HepG2 (cell line): Measurements from ENCODE around the gene HYAL2. TPM values are rescaled to one million over a fixed set of nuclear protein-coding genes. Genes with fewer than 3 reads are reported as not detected.

Experiments used
- FIP1L1 ChIP-seq: fragments of 200-400 bp; formaldehyde crosslinking; IDR thresholded peaks from 2 replicates; pipeline ENCODE4 v1.6.1; 2018; ENCODE audit warnings: low read depth, mild to moderate bottlenecking, low read length, moderate library complexity, borderline replicate concordance; ENCODE audit not compliant: insufficient read depth
- MEF2D ChIP-seq: sonication (generic); formaldehyde crosslinking; IDR thresholded peaks from 2 replicates; pipeline ENCODE4 v1.5.1; 2020; ENCODE audit warnings: mild to moderate bottlenecking, missing genetic modification reagents
- RXRA ChIP-seq: sonication (generic); formaldehyde crosslinking; IDR thresholded peaks from 2 replicates; pipeline ENCODE4 v1.5.1; 2020; ENCODE audit warnings: missing genetic modification reagents
- TOPORS ChIP-seq: sonication (generic); formaldehyde crosslinking; IDR thresholded peaks from 2 replicates; pipeline ENCODE4 v1.8.0; 2023; ENCODE audit warnings: mild to moderate bottlenecking, missing genetic modification reagents
- ZBTB8A ChIP-seq: sonication (generic); formaldehyde crosslinking; IDR thresholded peaks from 2 replicates; pipeline ENCODE4 v1.4.0; 2020; ENCODE audit warnings: mild to moderate bottlenecking, low read depth, missing genetic modification reagents, borderline replicate concordance
- ZNF274 ChIP-seq: sonication (generic); formaldehyde crosslinking; IDR thresholded peaks from 2 replicates; pipeline ENCODE4 v1.5.1; 2020; ENCODE audit warnings: mild to moderate bottlenecking, missing genetic modification reagents
- ZNF468 ChIP-seq: sonication (generic); formaldehyde crosslinking; IDR thresholded peaks from 2 replicates; pipeline ENCODE4 v1.8.0; 2022; ENCODE audit warnings: mild to moderate bottlenecking, moderate library complexity, missing genetic modification reagents
- ZNF747 ChIP-seq: sonication (generic); formaldehyde crosslinking; IDR thresholded peaks from 2 replicates; pipeline ENCODE4 v1.8.1; 2023; ENCODE audit warnings: missing genetic modification reagents, mild to moderate bottlenecking, borderline replicate concordance
- polyA plus RNA-seq, 8 experiments: library from polyadenylated mRNA; depleted of rRNA in 3 of 8; stranded (reverse) in 7 of 8; unstranded in 1 of 8; fragments of >200 nt; fragmentation: Illumina TruSeq in 4 of 8; extraction: Trizol in 4 of 8; gene quantifications; 2 replicates each; pipeline versions ENCODE4 v1.2.1 to v1.2.3, GENCODE V29; 2011 to 2016; ENCODE audit warnings: low read depth in 4 of 8, missing spikeins in 1 of 8, mixed read lengths in 1 of 8; ENCODE audit not compliant: insufficient read depth in 1 of 8
- total RNA-seq, 5 experiments: library from RNA; depleted of rRNA; stranded (reverse); fragments of >200 nt; fragmentation: Illumina TruSeq; extraction: Trizol; gene quantifications; 2 replicates each; pipeline ENCODE4 v1.2.3, GENCODE V29; 2016; ENCODE audit warnings: low read depth in 1 of 5
- TF ChIP-seq, protein P1 (sequence below): sonication (generic); formaldehyde crosslinking; IDR thresholded peaks from 2 replicates; pipeline ENCODE4 v1.5.0; 2020; ENCODE audit warnings: missing genetic modification reagents
- TF ChIP-seq, protein P2 (sequence below), 2 experiments: sonication (generic) in 1 of 2; formaldehyde crosslinking in 1 of 2; IDR thresholded peaks; 2 replicates each; pipeline versions ENCODE4 v1.4.0 to v1.6.1; 2016 to 2020; ENCODE audit warnings: borderline replicate concordance in 1 of 2, low read depth in 1 of 2, mild to moderate bottlenecking in 1 of 2, missing genetic modification reagents in 1 of 2
- TF ChIP-seq, protein P3 (sequence below): sonication (generic); formaldehyde crosslinking; IDR thresholded peaks from 2 replicates; pipeline ENCODE4 v1.4.0; 2020; ENCODE audit warnings: mild to moderate bottlenecking, missing genetic modification reagents
- TF ChIP-seq, protein P4 (sequence below): sonication (generic); formaldehyde crosslinking; IDR thresholded peaks from 2 replicates; pipeline ENCODE4 v1.4.0; 2020; ENCODE audit warnings: mild to moderate bottlenecking, missing genetic modification reagents
- TF ChIP-seq, protein P5 (sequence below): sonication (generic); formaldehyde crosslinking; IDR thresholded peaks from 2 replicates; pipeline ENCODE4 v1.4.0; 2020; ENCODE audit warnings: missing genetic modification reagents
- TF ChIP-seq, protein P6 (sequence below): IDR thresholded peaks from 2 replicates; pipeline ENCODE4 v1.6.1; 2016; ENCODE audit warnings: missing compliant biosample characterization, missing genetic modification reagents, borderline replicate concordance

Gene HYAL2
- total and polyA plus RNA-seq, 2 of the 13 experiments (the other 11 are each of a cell fraction or from before 2014, with no cell fraction given) = 76.2 to 102 TPM

DNA sequence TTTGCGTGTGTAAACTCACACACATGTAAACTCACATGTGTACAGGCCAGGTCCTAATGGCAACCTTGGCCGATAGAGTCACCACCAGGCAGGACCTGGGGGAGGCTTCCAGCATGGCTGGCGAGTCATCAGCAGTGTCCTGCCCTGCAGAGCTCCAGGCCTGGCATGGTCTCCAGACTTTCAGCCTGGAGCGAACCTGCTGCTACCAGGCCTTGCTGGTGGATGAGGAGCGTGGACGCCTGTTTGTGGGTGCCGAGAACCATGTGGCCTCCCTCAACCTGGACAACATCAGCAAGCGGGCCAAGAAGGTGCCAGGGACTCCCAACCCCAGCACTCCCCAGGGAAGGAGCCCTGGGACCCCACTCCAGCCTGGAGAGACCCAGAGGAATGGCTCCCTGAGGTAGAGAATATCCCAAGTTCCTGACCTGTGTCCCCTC is 52.5 kb downstream of the HYAL2 start (continued):
- TF ChIP-seq, protein P1, sequence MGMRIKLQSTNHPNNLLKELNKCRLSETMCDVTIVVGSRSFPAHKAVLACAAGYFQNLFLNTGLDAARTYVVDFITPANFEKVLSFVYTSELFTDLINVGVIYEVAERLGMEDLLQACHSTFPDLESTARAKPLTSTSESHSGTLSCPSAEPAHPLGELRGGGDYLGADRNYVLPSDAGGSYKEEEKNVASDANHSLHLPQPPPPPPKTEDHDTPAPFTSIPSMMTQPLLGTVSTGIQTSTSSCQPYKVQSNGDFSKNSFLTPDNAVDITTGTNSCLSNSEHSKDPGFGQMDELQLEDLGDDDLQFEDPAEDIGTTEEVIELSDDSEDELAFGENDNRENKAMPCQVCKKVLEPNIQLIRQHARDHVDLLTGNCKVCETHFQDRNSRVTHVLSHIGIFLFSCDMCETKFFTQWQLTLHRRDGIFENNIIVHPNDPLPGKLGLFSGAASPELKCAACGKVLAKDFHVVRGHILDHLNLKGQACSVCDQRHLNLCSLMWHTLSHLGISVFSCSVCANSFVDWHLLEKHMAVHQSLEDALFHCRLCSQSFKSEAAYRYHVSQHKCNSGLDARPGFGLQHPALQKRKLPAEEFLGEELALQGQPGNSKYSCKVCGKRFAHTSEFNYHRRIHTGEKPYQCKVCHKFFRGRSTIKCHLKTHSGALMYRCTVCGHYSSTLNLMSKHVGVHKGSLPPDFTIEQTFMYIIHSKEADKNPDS = no peak
- TF ChIP-seq MEF2D (CRISPR knock-in tag) (no peak), ZBTB8A (no peak), RXRA (peak; percentile 20; the same call in 1 of the 2 replicates), ZNF747 (no peak), ZNF274 (no peak), ZNF468 (CRISPR knock-in tag) (no peak), TOPORS (CRISPR knock-in tag) (no peak), FIP1L1 (no peak)
- TF ChIP-seq, protein P2, sequence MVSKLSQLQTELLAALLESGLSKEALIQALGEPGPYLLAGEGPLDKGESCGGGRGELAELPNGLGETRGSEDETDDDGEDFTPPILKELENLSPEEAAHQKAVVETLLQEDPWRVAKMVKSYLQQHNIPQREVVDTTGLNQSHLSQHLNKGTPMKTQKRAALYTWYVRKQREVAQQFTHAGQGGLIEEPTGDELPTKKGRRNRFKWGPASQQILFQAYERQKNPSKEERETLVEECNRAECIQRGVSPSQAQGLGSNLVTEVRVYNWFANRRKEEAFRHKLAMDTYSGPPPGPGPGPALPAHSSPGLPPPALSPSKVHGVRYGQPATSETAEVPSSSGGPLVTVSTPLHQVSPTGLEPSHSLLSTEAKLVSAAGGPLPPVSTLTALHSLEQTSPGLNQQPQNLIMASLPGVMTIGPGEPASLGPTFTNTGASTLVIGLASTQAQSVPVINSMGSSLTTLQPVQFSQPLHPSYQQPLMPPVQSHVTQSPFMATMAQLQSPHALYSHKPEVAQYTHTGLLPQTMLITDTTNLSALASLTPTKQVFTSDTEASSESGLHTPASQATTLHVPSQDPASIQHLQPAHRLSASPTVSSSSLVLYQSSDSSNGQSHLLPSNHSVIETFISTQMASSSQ (IDR thresholded peaks at IDR 0.05; ENCODE audit: low read depth) = no peak
- TF ChIP-seq, protein P2 (CRISPR knock-in tag; IDR thresholded peaks at IDR 0.05; ENCODE audit: borderline replicate concordance) = no peak
- TF ChIP-seq, protein P3, sequence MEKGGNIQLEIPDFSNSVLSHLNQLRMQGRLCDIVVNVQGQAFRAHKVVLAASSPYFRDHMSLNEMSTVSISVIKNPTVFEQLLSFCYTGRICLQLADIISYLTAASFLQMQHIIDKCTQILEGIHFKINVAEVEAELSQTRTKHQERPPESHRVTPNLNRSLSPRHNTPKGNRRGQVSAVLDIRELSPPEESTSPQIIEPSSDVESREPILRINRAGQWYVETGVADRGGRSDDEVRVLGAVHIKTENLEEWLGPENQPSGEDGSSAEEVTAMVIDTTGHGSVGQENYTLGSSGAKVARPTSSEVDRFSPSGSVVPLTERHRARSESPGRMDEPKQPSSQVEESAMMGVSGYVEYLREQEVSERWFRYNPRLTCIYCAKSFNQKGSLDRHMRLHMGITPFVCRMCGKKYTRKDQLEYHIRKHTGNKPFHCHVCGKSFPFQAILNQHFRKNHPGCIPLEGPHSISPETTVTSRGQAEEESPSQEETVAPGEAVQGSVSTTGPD (CRISPR knock-in tag) = no peak
- TF ChIP-seq, protein P4, sequence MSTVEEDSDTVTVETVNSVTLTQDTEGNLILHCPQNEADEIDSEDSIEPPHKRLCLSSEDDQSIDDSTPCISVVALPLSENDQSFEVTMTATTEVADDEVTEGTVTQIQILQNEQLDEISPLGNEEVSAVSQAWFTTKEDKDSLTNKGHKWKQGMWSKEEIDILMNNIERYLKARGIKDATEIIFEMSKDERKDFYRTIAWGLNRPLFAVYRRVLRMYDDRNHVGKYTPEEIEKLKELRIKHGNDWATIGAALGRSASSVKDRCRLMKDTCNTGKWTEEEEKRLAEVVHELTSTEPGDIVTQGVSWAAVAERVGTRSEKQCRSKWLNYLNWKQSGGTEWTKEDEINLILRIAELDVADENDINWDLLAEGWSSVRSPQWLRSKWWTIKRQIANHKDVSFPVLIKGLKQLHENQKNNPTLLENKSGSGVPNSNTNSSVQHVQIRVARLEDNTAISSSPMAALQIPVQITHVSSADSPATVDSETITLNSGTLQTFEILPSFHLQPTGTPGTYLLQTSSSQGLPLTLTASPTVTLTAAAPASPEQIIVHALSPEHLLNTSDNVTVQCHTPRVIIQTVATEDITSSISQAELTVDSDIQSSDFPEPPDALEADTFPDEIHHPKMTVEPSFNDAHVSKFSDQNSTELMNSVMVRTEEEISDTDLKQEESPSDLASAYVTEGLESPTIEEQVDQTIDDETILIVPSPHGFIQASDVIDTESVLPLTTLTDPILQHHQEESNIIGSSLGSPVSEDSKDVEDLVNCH (CRISPR knock-in tag) = 0 out of 2 replicates have a peak, but pooled peaks have one; percentile 53
- TF ChIP-seq, protein P5, sequence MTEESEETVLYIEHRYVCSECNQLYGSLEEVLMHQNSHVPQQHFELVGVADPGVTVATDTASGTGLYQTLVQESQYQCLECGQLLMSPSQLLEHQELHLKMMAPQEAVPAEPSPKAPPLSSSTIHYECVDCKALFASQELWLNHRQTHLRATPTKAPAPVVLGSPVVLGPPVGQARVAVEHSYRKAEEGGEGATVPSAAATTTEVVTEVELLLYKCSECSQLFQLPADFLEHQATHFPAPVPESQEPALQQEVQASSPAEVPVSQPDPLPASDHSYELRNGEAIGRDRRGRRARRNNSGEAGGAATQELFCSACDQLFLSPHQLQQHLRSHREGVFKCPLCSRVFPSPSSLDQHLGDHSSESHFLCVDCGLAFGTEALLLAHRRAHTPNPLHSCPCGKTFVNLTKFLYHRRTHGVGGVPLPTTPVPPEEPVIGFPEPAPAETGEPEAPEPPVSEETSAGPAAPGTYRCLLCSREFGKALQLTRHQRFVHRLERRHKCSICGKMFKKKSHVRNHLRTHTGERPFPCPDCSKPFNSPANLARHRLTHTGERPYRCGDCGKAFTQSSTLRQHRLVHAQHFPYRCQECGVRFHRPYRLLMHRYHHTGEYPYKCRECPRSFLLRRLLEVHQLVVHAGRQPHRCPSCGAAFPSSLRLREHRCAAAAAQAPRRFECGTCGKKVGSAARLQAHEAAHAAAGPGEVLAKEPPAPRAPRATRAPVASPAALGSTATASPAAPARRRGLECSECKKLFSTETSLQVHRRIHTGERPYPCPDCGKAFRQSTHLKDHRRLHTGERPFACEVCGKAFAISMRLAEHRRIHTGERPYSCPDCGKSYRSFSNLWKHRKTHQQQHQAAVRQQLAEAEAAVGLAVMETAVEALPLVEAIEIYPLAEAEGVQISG = peak; percentile 19; the same call in 1 of the 2 replicates
- TF ChIP-seq, protein P6, sequence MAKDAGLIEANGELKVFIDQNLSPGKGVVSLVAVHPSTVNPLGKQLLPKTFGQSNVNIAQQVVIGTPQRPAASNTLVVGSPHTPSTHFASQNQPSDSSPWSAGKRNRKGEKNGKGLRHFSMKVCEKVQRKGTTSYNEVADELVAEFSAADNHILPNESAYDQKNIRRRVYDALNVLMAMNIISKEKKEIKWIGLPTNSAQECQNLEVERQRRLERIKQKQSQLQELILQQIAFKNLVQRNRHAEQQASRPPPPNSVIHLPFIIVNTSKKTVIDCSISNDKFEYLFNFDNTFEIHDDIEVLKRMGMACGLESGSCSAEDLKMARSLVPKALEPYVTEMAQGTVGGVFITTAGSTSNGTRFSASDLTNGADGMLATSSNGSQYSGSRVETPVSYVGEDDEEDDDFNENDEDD (CRISPR knock-in tag) = 0 out of 2 replicates have a peak, but pooled peaks have one; percentile 4
